Camera-type eye (tissue), 1 donor: Measurements from ENCODE around the gene FOXE3. TPM values are rescaled to one million over a fixed set of nuclear protein-coding genes. Genes with fewer than 3 reads are reported as not detected.

Experiments
- total RNA-seq: library from RNA; depleted of rRNA; stranded (reverse); fragments of >200 nt; gene quantifications from one replicate; pipeline ENCODE4 v1.2.3, GENCODE V29; 2014

Gene FOXE3
- 0.22 TPM for total RNA-seq

GRCh38 chr1:47415728-47416318 lies at the start of gene FOXE3:
Gene FOXE3, plus strand, starts transcription at chr1:47416285. Its CDS starts 31 bp downstream, at chr1:47416316.

GRCh38 chr1:47437447-47438164 lies 21.5 kb downstream of the FOXE3 start, which contains the start of gene FOXD2:
Gene FOXD2, plus strand, starts transcription at chr1:47438044. Its CDS starts 92 bp downstream, at chr1:47438136.

Other genes starting within 250 kb of the FOXE3 start
- gene PDZK1IP1, start 226.2 kb upstream of the FOXE3 start, total RNA-seq, result 1.0 TPM
- 4.2 TPM for gene TAL1, start 184.1 kb upstream of the FOXE3 start, total RNA-seq
- gene STIL, start 102.1 kb upstream of the FOXE3 start, total RNA-seq, result 7.1 TPM
- 109 TPM for gene CMPK1, start 82.5 kb upstream of the FOXE3 start, total RNA-seq
- gene FOXD2, start 21.8 kb downstream of the FOXE3 start, total RNA-seq, result 2.0 TPM